Activated naive CD8-positive, alpha-beta T cell (primary cell): ENCODE results near the gene FBXO39.
A peak's percentile ranks its signal among the peaks of the same experiment; 100 is the strongest.
"Not testable (repeated sequence)": the region's sequence is repeated elsewhere in the genome, so short reads cannot be mapped to it uniquely, and the experiment has no call there.

Source experiments
- H3K27ac Mint-ChIP-seq: one replicate; pipeline ENCODE4 v1.8.0; 2021; ENCODE audit warnings: mixed read lengths
- H3K27me3 Mint-ChIP-seq: one replicate; pipeline ENCODE4 v1.8.0; 2021; ENCODE audit warnings: mixed read lengths
- H3K36me3 Mint-ChIP-seq: one replicate; pipeline ENCODE4 v1.8.0; 2021; ENCODE audit warnings: mixed read lengths
- H3K4me1 Mint-ChIP-seq: one replicate; pipeline ENCODE4 v1.8.0; 2021; ENCODE audit warnings: low read depth, mixed read lengths
- H3K4me3 Mint-ChIP-seq: one replicate; pipeline ENCODE4 v1.8.0; 2021; ENCODE audit warnings: mild to moderate bottlenecking, mixed read lengths
- H3K9me3 Mint-ChIP-seq: one replicate; pipeline ENCODE4 v1.8.0; 2021; ENCODE audit warnings: low read depth, mixed read lengths

Gene FBXO39

GRCh38 chr17:6775871-6776405, at the start of gene FBXO39:
FBXO39 (plus strand) TSS chr17:6776215; CDS start chr17:6779869, 3,654 bp downstream.
- H3K9me3 Mint-ChIP-seq, result peaks cover 8% of the 10 kb centered on the region
- peaks cover 37% of the 10 kb centered on the region for H3K36me3 Mint-ChIP-seq
- H3K27me3 Mint-ChIP-seq, result peaks cover 30% of the 10 kb centered on the region
- H3K4me1 Mint-ChIP-seq, result peaks cover 3% of the 10 kb centered on the region
- peak within 1 kb of the TSS; percentile 36 for H3K4me3 Mint-ChIP-seq
- no peak within 1 kb of the TSS for H3K27ac Mint-ChIP-seq

GRCh38 chr17:6729531-6729930, 46.5 kb upstream of the FBXO39 start:
- Mint-ChIP-seq H3K4me3 (no peak overlapping the region), H3K9me3 (no peaks in the 10 kb centered on the region), H3K4me1 (no peaks in the 10 kb centered on the region), H3K27ac (no peak overlapping the region), H3K36me3 (no peaks in the 10 kb centered on the region), H3K27me3 (peaks cover 9% of the 10 kb centered on the region)

- not testable (repeated sequence) for H3K9me3 Mint-ChIP-seq, H3K4me3 Mint-ChIP-seq, H3K4me1 Mint-ChIP-seq, H3K27me3 Mint-ChIP-seq, H3K36me3 Mint-ChIP-seq, H3K27ac Mint-ChIP-seq
These were observed 29.4 kb upstream of the FBXO39 start for GRCh38 chr17:6746665-6747064.

GRCh38 chr17:6748617-6749016, 27.4 kb upstream of the FBXO39 start:
- H3K27ac Mint-ChIP-seq, result peak overlapping the region; percentile 25
- no peak overlapping the region for H3K4me3 Mint-ChIP-seq
- H3K36me3 Mint-ChIP-seq, result no peaks in the 10 kb centered on the region
- peaks cover 4% of the 10 kb centered on the region for H3K27me3 Mint-ChIP-seq
- peaks cover 22% of the 10 kb centered on the region for H3K4me1 Mint-ChIP-seq
- no peaks in the 10 kb centered on the region for H3K9me3 Mint-ChIP-seq

- Mint-ChIP-seq H3K9me3 (no peaks in the 10 kb centered on the region), H3K36me3 (no peaks in the 10 kb centered on the region), H3K27me3 (peaks cover 4% of the 10 kb centered on the region), H3K4me3 (no peak overlapping the region), H3K4me1 (peaks cover 29% of the 10 kb centered on the region), H3K27ac (no peak overlapping the region)
These were observed 26.5 kb upstream of the FBXO39 start for GRCh38 chr17:6749519-6749918.

GRCh38 chr17:6752068-6752909, 23.7 kb upstream of the FBXO39 start:
- Mint-ChIP-seq H3K36me3 (no peaks in the 10 kb centered on the region), H3K4me1 (peaks cover 55% of the 10 kb centered on the region), H3K27me3 (peaks cover 1% of the 10 kb centered on the region), H3K4me3 (peak overlapping the region; percentile 65), H3K9me3 (no peaks in the 10 kb centered on the region), H3K27ac (peak overlapping the region; percentile 94)

- H3K36me3 Mint-ChIP-seq, result peaks cover 5% of the 10 kb centered on the region
These were observed 23.0 kb upstream of the FBXO39 start for GRCh38 chr17:6753006-6753445.

GRCh38 chr17:6753546-6753945, 22.5 kb upstream of the FBXO39 start:
- peak overlapping the region; percentile 94 for H3K27ac Mint-ChIP-seq
- H3K4me3 Mint-ChIP-seq, result peak overlapping the region; percentile 57
- H3K4me1 Mint-ChIP-seq, result peaks cover 66% of the 10 kb centered on the region
- H3K27me3 Mint-ChIP-seq, result no peaks in the 10 kb centered on the region
- H3K36me3 Mint-ChIP-seq, result peaks cover 10% of the 10 kb centered on the region
- no peaks in the 10 kb centered on the region for H3K9me3 Mint-ChIP-seq

More at GRCh38 chr17:6753006-6753445, 23.0 kb upstream of the FBXO39 start:
- peak overlapping the region; percentile 94 for H3K27ac Mint-ChIP-seq
- H3K9me3 Mint-ChIP-seq, result no peaks in the 10 kb centered on the region
- H3K4me3 Mint-ChIP-seq, result peak overlapping the region; percentile 65
- no peaks in the 10 kb centered on the region for H3K27me3 Mint-ChIP-seq
- H3K4me1 Mint-ChIP-seq, result peaks cover 61% of the 10 kb centered on the region

GRCh38 chr17:6755281-6755680, 20.7 kb upstream of the FBXO39 start:
- Mint-ChIP-seq H3K4me1 (peaks cover 69% of the 10 kb centered on the region), H3K4me3 (peak overlapping the region; percentile 95), H3K9me3 (no peaks in the 10 kb centered on the region), H3K27ac (peak overlapping the region; percentile 93), H3K36me3 (peaks cover 11% of the 10 kb centered on the region), H3K27me3 (no peaks in the 10 kb centered on the region)

GRCh38 chr17:6755731-6756184, 20.3 kb upstream of the FBXO39 start, which contains the start of gene XAF1:
XAF1 (plus strand) TSS chr17:6756046; CDS start chr17:6756079, 33 bp downstream.
- no peaks in the 10 kb centered on the region for H3K9me3 Mint-ChIP-seq
- H3K4me3 Mint-ChIP-seq, result peak within 1 kb of the TSS; percentile 95
- H3K27ac Mint-ChIP-seq, result peak within 1 kb of the TSS; percentile 93
- no peaks in the 10 kb centered on the region for H3K27me3 Mint-ChIP-seq
- H3K4me1 Mint-ChIP-seq, result peaks cover 69% of the 10 kb centered on the region
- peaks cover 15% of the 10 kb centered on the region for H3K36me3 Mint-ChIP-seq

GRCh38 chr17:6756425-6757031, 19.5 kb upstream of the FBXO39 start:
- H3K9me3 Mint-ChIP-seq, result no peaks in the 10 kb centered on the region
- H3K36me3 Mint-ChIP-seq, result peaks cover 18% of the 10 kb centered on the region
- H3K27me3 Mint-ChIP-seq, result no peaks in the 10 kb centered on the region
- H3K27ac Mint-ChIP-seq, result peak overlapping the region; percentile 93
- peaks cover 68% of the 10 kb centered on the region for H3K4me1 Mint-ChIP-seq
- H3K4me3 Mint-ChIP-seq, result peak overlapping the region; percentile 95

GRCh38 chr17:6757747-6758146, 18.3 kb upstream of the FBXO39 start:
- peaks cover 23% of the 10 kb centered on the region for H3K36me3 Mint-ChIP-seq
- no peaks in the 10 kb centered on the region for H3K27me3 Mint-ChIP-seq
- H3K27ac Mint-ChIP-seq, result peak overlapping the region; percentile 34
- no peaks in the 10 kb centered on the region for H3K9me3 Mint-ChIP-seq
- H3K4me3 Mint-ChIP-seq, result peak overlapping the region; percentile 85
- H3K4me1 Mint-ChIP-seq, result peaks cover 56% of the 10 kb centered on the region

GRCh38 chr17:6761779-6762178, 14.2 kb upstream of the FBXO39 start:
- Mint-ChIP-seq H3K4me3 (no peak overlapping the region), H3K9me3 (peaks cover 14% of the 10 kb centered on the region), H3K4me1 (peaks cover 22% of the 10 kb centered on the region), H3K27ac (no peak overlapping the region), H3K27me3 (no peaks in the 10 kb centered on the region), H3K36me3 (peaks cover 53% of the 10 kb centered on the region)

- Mint-ChIP-seq H3K9me3 (peaks cover 27% of the 10 kb centered on the region), H3K27me3 (no peaks in the 10 kb centered on the region), H3K27ac (no peak overlapping the region), H3K4me1 (peaks cover 2% of the 10 kb centered on the region), H3K36me3 (peaks cover 79% of the 10 kb centered on the region), H3K4me3 (no peak overlapping the region)
These were observed 7.6 kb upstream of the FBXO39 start for GRCh38 chr17:6768447-6768846.

- Mint-ChIP-seq H3K36me3 (peaks cover 70% of the 10 kb centered on the region), H3K4me3 (no peak overlapping the region), H3K27ac (no peak overlapping the region), H3K27me3 (peaks cover 9% of the 10 kb centered on the region), H3K9me3 (peaks cover 17% of the 10 kb centered on the region), H3K4me1 (peaks cover 3% of the 10 kb centered on the region)
These were observed 4.0 kb upstream of the FBXO39 start for GRCh38 chr17:6772016-6772415.
